Type B pancreatic cell (in vitro differentiated cells): Measurements from ENCODE around the gene TEX48. TPM values are rescaled to one million over a fixed set of nuclear protein-coding genes. Genes with fewer than 3 reads are reported as not detected.

ENCODE experiments used
- DNase-seq: peaks from one replicate; pipeline ENCODE4 v3.0.0; 2021; ENCODE audit warnings: mixed read lengths; ENCODE audit not compliant: unreplicated experiment; ENCODE audit errors: extremely low spot score
- H3K27ac Mint-ChIP-seq: 2 replicates; pipeline ENCODE4 v1.8.0; 2021; ENCODE audit warnings: mild to moderate bottlenecking, mixed read lengths
- H3K27me3 Mint-ChIP-seq: 2 replicates; pipeline ENCODE4 v1.8.0; 2021; ENCODE audit warnings: mixed read lengths
- H3K36me3 Mint-ChIP-seq: 2 replicates; pipeline ENCODE4 v1.8.0; 2021; ENCODE audit warnings: mixed read lengths
- H3K4me1 Mint-ChIP-seq: one replicate; pipeline ENCODE4 v1.8.0; 2021; ENCODE audit warnings: mixed read lengths; ENCODE audit not compliant: unreplicated experiment
- H3K4me3 Mint-ChIP-seq: 2 replicates; pipeline ENCODE4 v1.8.0; 2021; ENCODE audit warnings: mild to moderate bottlenecking, mixed read lengths
- H3K9me3 Mint-ChIP-seq: 2 replicates; pipeline ENCODE4 v1.8.0; 2021; ENCODE audit warnings: mixed read lengths
- total RNA-seq: library from RNA; stranded (reverse); gene quantifications from 2 replicates; pipeline ENCODE4 v1.2.1, GENCODE V29; 2021; ENCODE audit warnings: low replicate concordance
- TF ChIP-seq, protein P1 (sequence below): fragments of 200-600 bp; sonication (generic); conservative IDR thresholded peaks from 2 replicates; pipeline ENCODE4 v1.5.0; 2021; ENCODE audit warnings: antibody characterized with exemption, mild to moderate bottlenecking

Gene TEX48
- total RNA-seq, 1 donor from 2014 or later, result not detected

DNA sequence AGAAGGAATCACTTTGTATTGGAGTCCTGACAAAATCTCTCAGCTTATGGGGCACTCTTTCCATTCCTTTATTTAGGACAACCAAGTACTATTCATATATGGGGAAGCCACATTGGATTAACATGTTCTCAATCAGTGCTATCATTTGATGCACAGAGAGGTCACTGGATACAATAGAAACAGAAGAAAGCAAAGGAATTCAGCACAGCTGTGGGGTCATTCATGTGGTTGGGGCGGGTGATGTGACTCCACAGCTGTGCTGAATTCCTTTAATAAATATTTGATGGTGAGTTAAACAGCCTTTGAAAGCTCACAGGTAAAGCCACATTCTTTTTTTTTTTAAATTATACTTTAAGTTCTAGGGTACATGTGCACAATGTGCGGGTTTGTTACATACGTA lies 854 bp upstream of the TEX48 start:
- no peak overlapping the region for H3K27ac Mint-ChIP-seq
- TF ChIP-seq, protein P1, sequence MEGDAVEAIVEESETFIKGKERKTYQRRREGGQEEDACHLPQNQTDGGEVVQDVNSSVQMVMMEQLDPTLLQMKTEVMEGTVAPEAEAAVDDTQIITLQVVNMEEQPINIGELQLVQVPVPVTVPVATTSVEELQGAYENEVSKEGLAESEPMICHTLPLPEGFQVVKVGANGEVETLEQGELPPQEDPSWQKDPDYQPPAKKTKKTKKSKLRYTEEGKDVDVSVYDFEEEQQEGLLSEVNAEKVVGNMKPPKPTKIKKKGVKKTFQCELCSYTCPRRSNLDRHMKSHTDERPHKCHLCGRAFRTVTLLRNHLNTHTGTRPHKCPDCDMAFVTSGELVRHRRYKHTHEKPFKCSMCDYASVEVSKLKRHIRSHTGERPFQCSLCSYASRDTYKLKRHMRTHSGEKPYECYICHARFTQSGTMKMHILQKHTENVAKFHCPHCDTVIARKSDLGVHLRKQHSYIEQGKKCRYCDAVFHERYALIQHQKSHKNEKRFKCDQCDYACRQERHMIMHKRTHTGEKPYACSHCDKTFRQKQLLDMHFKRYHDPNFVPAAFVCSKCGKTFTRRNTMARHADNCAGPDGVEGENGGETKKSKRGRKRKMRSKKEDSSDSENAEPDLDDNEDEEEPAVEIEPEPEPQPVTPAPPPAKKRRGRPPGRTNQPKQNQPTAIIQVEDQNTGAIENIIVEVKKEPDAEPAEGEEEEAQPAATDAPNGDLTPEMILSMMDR, result no peak
- H3K9me3 Mint-ChIP-seq, result no peaks in the 10 kb centered on the region
- peaks cover 22% of the 10 kb centered on the region for H3K27me3 Mint-ChIP-seq
- no peak overlapping the region for H3K4me3 Mint-ChIP-seq
- peaks cover 10% of the 10 kb centered on the region for H3K4me1 Mint-ChIP-seq
- H3K36me3 Mint-ChIP-seq, result no peaks in the 10 kb centered on the region
- DNase-seq, result no peak

DNA sequence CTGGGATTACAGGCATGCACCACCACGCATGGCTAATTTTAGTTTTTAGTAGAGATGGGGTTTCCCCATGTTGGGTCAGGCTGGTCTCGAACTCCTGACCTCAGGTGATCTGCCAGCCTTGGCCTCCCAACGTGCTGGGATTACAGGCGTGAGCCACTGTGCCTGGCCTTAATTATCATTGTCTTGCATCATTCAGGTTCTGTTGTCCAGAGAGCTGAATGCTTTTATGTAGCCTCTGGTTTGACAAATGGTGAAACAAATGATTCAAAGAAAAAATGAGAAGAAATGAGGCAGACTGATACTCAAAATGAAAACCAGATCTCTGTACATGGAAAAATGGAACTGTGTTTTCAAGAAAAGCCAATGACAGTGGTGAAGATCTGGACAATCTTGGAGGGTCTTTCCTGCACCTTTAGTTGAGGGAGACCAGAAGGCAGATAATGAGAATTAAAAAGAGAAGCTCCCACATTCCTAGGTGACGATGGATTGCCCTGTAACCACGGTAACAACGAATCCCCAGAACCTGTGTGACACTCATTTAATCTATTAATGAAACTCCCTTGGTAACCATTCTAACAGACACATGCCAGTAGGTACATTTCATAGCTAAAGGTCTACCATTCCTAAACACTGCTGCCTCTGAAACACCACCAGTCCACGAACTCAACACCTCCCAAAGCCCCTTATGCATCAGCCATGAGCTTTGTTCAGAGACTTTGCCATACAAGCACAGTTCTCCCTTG lies 1.6 kb downstream of the TEX48 start:
- H3K4me3 Mint-ChIP-seq, result no peak overlapping the region
- H3K4me1 Mint-ChIP-seq, result peaks cover 21% of the 10 kb centered on the region
- no peaks in the 10 kb centered on the region for H3K36me3 Mint-ChIP-seq
- no peak for DNase-seq
- H3K27me3 Mint-ChIP-seq, result peaks cover 30% of the 10 kb centered on the region
- TF ChIP-seq, protein P1, result no peak
- H3K9me3 Mint-ChIP-seq, result no peaks in the 10 kb centered on the region
- H3K27ac Mint-ChIP-seq, result no peak overlapping the region

DNA sequence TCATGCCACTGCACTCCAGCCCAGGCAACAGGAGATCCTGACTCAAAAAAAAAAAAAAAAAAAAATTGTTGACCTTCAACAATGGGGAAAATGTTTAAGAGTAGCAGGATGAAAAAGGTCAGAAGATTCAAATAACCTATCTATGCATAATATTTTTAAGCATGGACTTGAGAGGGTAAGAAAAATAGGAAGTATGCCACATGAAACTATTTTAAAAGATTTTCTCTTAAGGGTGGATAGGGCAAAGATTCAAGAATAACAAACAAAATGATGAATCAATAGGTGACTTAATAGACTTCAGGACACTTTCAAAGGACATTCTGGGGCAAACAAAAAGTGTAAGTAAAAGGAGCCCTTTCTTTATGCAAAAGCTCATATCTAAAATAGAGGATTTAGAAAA lies 3.2 kb downstream of the TEX48 start:
- Mint-ChIP-seq H3K36me3 (no peaks in the 10 kb centered on the region), H3K9me3 (no peaks in the 10 kb centered on the region), H3K4me1 (peaks cover 21% of the 10 kb centered on the region), H3K27me3 (peaks cover 37% of the 10 kb centered on the region), H3K27ac (no peak overlapping the region), H3K4me3 (no peak overlapping the region)
- no peak for DNase-seq
- TF ChIP-seq, protein P1, result no peak

DNA sequence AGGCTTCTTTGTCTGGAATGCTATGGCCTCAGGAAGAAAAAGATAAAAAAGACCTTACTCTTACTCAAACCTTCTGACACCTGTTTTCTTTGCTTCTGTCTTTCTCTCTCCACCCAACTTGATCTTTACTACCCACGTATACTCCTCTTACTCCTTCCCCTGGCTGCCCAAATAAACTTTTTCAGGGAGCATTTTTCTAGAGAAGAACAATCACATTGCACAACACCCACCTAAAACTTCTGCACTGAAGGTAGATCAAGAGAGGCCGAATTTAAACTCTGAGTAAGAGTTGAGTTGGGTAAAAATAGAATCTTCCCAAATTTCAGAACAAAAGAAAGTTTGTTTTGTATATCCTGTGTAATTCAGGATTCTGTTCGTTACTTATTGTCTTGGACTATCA lies 3.9 kb downstream of the TEX48 start:
- Mint-ChIP-seq H3K4me3 (no peak overlapping the region), H3K27ac (no peak overlapping the region), H3K4me1 (peaks cover 21% of the 10 kb centered on the region), H3K36me3 (no peaks in the 10 kb centered on the region), H3K27me3 (peaks cover 37% of the 10 kb centered on the region), H3K9me3 (no peaks in the 10 kb centered on the region)
- TF ChIP-seq, protein P1, result no peak
- DNase-seq, result no peak

DNA sequence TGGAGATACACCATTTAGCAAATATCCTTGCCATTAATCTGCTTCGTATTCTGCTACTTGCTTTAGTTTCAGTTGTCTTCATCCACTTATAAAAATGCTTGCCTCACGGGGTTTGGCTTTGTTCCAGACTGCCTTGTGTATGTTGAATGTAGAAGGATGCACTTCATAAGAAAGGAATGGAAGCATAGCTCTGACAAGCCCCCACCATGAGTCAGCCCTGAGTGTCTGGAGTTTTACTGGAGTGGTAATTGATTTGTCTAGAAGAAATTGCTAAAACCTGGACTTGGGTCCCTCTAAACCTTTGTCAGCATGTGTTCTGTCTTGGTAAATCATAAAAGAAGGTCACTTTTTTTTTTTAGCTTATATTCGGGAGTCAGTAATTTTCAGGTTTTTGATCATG lies 4.6 kb downstream of the TEX48 start:
- no peaks in the 10 kb centered on the region for H3K36me3 Mint-ChIP-seq
- no peak for DNase-seq
- H3K4me3 Mint-ChIP-seq, result no peak overlapping the region
- no peaks in the 10 kb centered on the region for H3K9me3 Mint-ChIP-seq
- peak overlapping the region; percentile 52 for H3K27ac Mint-ChIP-seq
- H3K4me1 Mint-ChIP-seq, result peaks cover 21% of the 10 kb centered on the region
- peaks cover 42% of the 10 kb centered on the region for H3K27me3 Mint-ChIP-seq
- TF ChIP-seq, protein P1, result no peak

DNA sequence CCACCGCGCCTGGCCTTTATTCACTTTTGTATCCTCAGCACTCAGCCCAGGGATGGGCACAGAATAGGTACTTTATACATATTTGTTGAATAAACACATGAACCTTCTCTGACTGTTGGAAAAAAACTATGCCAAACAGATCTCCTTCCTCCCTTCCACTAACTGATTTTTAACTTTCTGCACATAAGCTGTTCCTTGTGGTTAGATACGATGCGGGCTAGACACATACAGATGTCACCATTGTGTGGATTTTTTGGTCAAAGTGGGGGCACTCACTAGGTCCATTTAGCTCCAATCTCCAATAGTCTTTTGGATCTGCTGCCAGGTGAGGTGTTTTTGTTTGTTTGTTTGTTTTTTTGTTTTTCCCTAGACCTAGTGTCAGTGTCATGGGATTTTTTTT lies 5.1 kb downstream of the TEX48 start:
- no peak for DNase-seq
- Mint-ChIP-seq H3K4me3 (no peak overlapping the region), H3K27ac (no peak overlapping the region)

More for the DNA sequence above, 5.1 kb downstream of the TEX48 start:
- Mint-ChIP-seq H3K27me3 (peaks cover 42% of the 10 kb centered on the region), H3K4me1 (peaks cover 21% of the 10 kb centered on the region), H3K36me3 (no peaks in the 10 kb centered on the region), H3K9me3 (no peaks in the 10 kb centered on the region)
- TF ChIP-seq, protein P1, result no peak
